HFFc6 (cell line): ENCODE measurements around the gene PSMB5. TPM values are rescaled to one million over a fixed set of nuclear protein-coding genes. Genes with fewer than 3 reads are reported as not detected.

Experiments used
- DNase-seq: peaks from one replicate; pipeline ENCODE4 v3.0.0-alpha.2; 2018
- H3K27ac Mint-ChIP-seq: 2 replicates; pipeline ENCODE4 v1.8.0; 2020; ENCODE audit warnings: mild to moderate bottlenecking, mixed read lengths
- H3K27me3 Mint-ChIP-seq: 2 replicates; pipeline ENCODE4 v1.8.0; 2021; ENCODE audit warnings: mild to moderate bottlenecking, moderate library complexity, mixed read lengths; ENCODE audit not compliant: insufficient read depth
- H3K36me3 Mint-ChIP-seq: 2 replicates; pipeline ENCODE4 v1.8.0; 2021; ENCODE audit warnings: low read depth, mixed read lengths
- H3K4me1 Mint-ChIP-seq: 2 replicates; pipeline ENCODE4 v1.8.0; 2020; ENCODE audit warnings: low read depth, mixed read lengths
- H3K4me3 Mint-ChIP-seq: 2 replicates; pipeline ENCODE4 v1.8.0; 2020; ENCODE audit warnings: mild to moderate bottlenecking, moderate library complexity, mixed read lengths
- H3K9me3 Mint-ChIP-seq: 2 replicates; pipeline ENCODE4 v1.8.0; 2020; ENCODE audit warnings: mild to moderate bottlenecking, mixed read lengths
- CTCF ChIP-seq: fragments of 200-600 bp; sonication (generic); IDR thresholded peaks from 2 replicates; pipeline ENCODE4 v1.5.0; 2021; ENCODE audit warnings: antibody characterized with exemption, mild to moderate bottlenecking
- total RNA-seq, 6 experiments: library from RNA; stranded (reverse); fragmentation: NEBNext Ultra II Directional; extraction: Animal tissue kit (Norgen Biotek cat#: 25700); gene quantifications; 2 replicates in 1 of 6; 3 replicates in 5 of 6; pipeline ENCODE4 v1.2.3, GENCODE V29; 2021

Gene PSMB5
- total RNA-seq, 6 experiments from 2014 or later = 221 to 259 (median 241) TPM

- TF ChIP-seq CTCF = no peak
- DNase-seq = no peak
- Mint-ChIP-seq H3K4me3 (no peak overlapping the region), H3K27ac (peak overlapping the region; percentile 16; the same call in 1 of the 2 replicates), H3K9me3 (no peaks in the 10 kb centered on the region), H3K27me3 (no peaks in the 10 kb centered on the region; the same call in 1 of the 2 replicates), H3K4me1 (peaks cover 29% of the 10 kb centered on the region), H3K36me3 (peaks cover 37% of the 10 kb centered on the region)
Measured at GRCh38 chr14:23024612-23025075, 10.1 kb downstream of the PSMB5 start.

- Mint-ChIP-seq H3K4me1 (peaks cover 21% of the 10 kb centered on the region), H3K4me3 (no peak overlapping the region), H3K36me3 (peaks cover 29% of the 10 kb centered on the region), H3K27me3 (no peaks in the 10 kb centered on the region; the same call in 1 of the 2 replicates), H3K27ac (no peak overlapping the region; the same call in 1 of the 2 replicates), H3K9me3 (no peaks in the 10 kb centered on the region)
- no peak for TF ChIP-seq CTCF
- no peak for DNase-seq
Measured at GRCh38 chr14:23023795-23024152, 10.9 kb downstream of the PSMB5 start.

- Mint-ChIP-seq H3K9me3 (no peaks in the 10 kb centered on the region), H3K27ac (no peak overlapping the region), H3K4me3 (no peak overlapping the region)
Measured at GRCh38 chr14:23023022-23023794, 11.5 kb downstream of the PSMB5 start.

GRCh38 chr14:23021889-23022442 lies 12.7 kb downstream of the PSMB5 start:
- no peak overlapping the region for H3K4me3 Mint-ChIP-seq
- peaks cover 18% of the 10 kb centered on the region for H3K4me1 Mint-ChIP-seq
- TF ChIP-seq CTCF = no peak
- no peak overlapping the region for H3K27ac Mint-ChIP-seq
- H3K27me3 Mint-ChIP-seq = no peaks in the 10 kb centered on the region; the same call in 1 of the 2 replicates
- DNase-seq = no peak
- H3K36me3 Mint-ChIP-seq = peaks cover 18% of the 10 kb centered on the region
- no peaks in the 10 kb centered on the region for H3K9me3 Mint-ChIP-seq

More at GRCh38 chr14:23023022-23023794, 11.5 kb downstream of the PSMB5 start:
- H3K4me1 Mint-ChIP-seq = peaks cover 18% of the 10 kb centered on the region
- peaks cover 26% of the 10 kb centered on the region for H3K36me3 Mint-ChIP-seq
- H3K27me3 Mint-ChIP-seq = no peaks in the 10 kb centered on the region; the same call in 1 of the 2 replicates
- DNase-seq = no peak
- no peak for TF ChIP-seq CTCF

GRCh38 chr14:23021434-23021833 lies 13.3 kb downstream of the PSMB5 start:
- Mint-ChIP-seq H3K27ac (no peak overlapping the region), H3K9me3 (no peaks in the 10 kb centered on the region), H3K36me3 (peaks cover 18% of the 10 kb centered on the region), H3K4me3 (no peak overlapping the region), H3K4me1 (peaks cover 18% of the 10 kb centered on the region), H3K27me3 (no peaks in the 10 kb centered on the region; the same call in 1 of the 2 replicates)
- TF ChIP-seq CTCF = no peak
- DNase-seq = no peak
